Measurements from ENCODE around the gene TRIM33.

Gene TRIM33

DNA sequence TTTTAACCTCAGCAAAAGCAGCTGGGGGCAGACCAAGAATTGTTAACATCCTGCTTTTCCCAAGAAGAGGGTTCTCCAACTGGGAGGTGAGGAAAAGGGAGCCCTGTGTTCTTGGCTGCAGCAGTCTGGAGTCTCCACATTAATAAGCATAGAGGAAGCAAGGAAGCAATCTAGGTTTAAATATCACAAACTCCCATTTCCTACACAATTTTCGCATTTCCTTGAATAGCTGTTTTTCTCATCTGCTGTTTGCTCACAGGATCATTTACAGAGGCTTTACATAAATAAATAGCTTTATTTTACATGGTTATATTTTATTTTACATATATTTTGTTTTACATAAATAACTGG lies 124.0 kb downstream of the TRIM33 start:
- H4K20me1 ChIP-seq (ENCODE audit: insufficient read depth, low read length), result no peaks in the 10 kb centered on the region
- H3K9me2 ChIP-seq (ENCODE audit: low read depth, low read length), result no peaks in the 10 kb centered on the region
- no peaks in the 10 kb centered on the region for H3F3A ChIP-seq (ENCODE audit: insufficient read depth, low read length)
- H3K4me1 ChIP-seq (ENCODE audit: insufficient read depth, low read length, severe bottlenecking), result no peaks in the 10 kb centered on the region
- no peak overlapping the region for H3K4me3 ChIP-seq (ENCODE audit: low read depth, low read length, poor library complexity, severe bottlenecking)
- H3K79me2 ChIP-seq (ENCODE audit: insufficient read depth, low read length), result no peaks in the 10 kb centered on the region
- no peak overlapping the region for H2AFZ ChIP-seq (ENCODE audit: low read length)
- H3K27me3 ChIP-seq (ENCODE audit: insufficient read depth, low read length), result no peaks in the 10 kb centered on the region
- TF ChIP-seq, protein P1, sequence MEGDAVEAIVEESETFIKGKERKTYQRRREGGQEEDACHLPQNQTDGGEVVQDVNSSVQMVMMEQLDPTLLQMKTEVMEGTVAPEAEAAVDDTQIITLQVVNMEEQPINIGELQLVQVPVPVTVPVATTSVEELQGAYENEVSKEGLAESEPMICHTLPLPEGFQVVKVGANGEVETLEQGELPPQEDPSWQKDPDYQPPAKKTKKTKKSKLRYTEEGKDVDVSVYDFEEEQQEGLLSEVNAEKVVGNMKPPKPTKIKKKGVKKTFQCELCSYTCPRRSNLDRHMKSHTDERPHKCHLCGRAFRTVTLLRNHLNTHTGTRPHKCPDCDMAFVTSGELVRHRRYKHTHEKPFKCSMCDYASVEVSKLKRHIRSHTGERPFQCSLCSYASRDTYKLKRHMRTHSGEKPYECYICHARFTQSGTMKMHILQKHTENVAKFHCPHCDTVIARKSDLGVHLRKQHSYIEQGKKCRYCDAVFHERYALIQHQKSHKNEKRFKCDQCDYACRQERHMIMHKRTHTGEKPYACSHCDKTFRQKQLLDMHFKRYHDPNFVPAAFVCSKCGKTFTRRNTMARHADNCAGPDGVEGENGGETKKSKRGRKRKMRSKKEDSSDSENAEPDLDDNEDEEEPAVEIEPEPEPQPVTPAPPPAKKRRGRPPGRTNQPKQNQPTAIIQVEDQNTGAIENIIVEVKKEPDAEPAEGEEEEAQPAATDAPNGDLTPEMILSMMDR (IDR thresholded peaks at IDR 0.05; ENCODE audit: low read length), result no peak
- no peak for TF ChIP-seq EZH2 (IDR thresholded peaks at IDR 0.05; ENCODE audit: borderline replicate concordance, low read length)
- peaks cover 7% of the 10 kb centered on the region; the same call in 1 of the 2 replicates for H3K9me3 ChIP-seq (ENCODE audit: low read length)
- no peak overlapping the region for H3K4me2 ChIP-seq (ENCODE audit: low read length)
- H3K27ac ChIP-seq (ENCODE audit: low read depth, low read length, poor library complexity, severe bottlenecking), result no peak overlapping the region
- peaks cover 4% of the 10 kb centered on the region for H3K36me3 ChIP-seq (ENCODE audit: insufficient read depth, low read length)
- no peak overlapping the region for H3K9ac ChIP-seq (ENCODE audit: low read length)

GRCh38 chr1:114386129-114387009 lies 124.6 kb downstream of the TRIM33 start:
- H3K9me2 ChIP-seq (ENCODE audit: low read depth, low read length), result no peaks in the 10 kb centered on the region
- H3K4me3 ChIP-seq (ENCODE audit: low read depth, low read length, poor library complexity, severe bottlenecking), result no peak overlapping the region
- peaks cover 7% of the 10 kb centered on the region; the same call in 1 of the 2 replicates for H3K9me3 ChIP-seq (ENCODE audit: low read length)
- no peak overlapping the region for H3K9ac ChIP-seq (ENCODE audit: low read length)
- H3K27me3 ChIP-seq (ENCODE audit: insufficient read depth, low read length), result no peaks in the 10 kb centered on the region
- H3K36me3 ChIP-seq (ENCODE audit: insufficient read depth, low read length), result no peaks in the 10 kb centered on the region; the same call in 1 of the 2 replicates
- H4K20me1 ChIP-seq (ENCODE audit: insufficient read depth, low read length), result no peaks in the 10 kb centered on the region
- H3K4me1 ChIP-seq (ENCODE audit: insufficient read depth, low read length, severe bottlenecking), result no peaks in the 10 kb centered on the region
- H3F3A ChIP-seq (ENCODE audit: insufficient read depth, low read length), result no peaks in the 10 kb centered on the region
- H3K79me2 ChIP-seq (ENCODE audit: insufficient read depth, low read length), result no peaks in the 10 kb centered on the region
- TF ChIP-seq, protein P1 (IDR thresholded peaks at IDR 0.05; ENCODE audit: low read length), result no peak
- TF ChIP-seq EZH2 (IDR thresholded peaks at IDR 0.05; ENCODE audit: borderline replicate concordance, low read length), result no peak
- H3K4me2 ChIP-seq (ENCODE audit: low read length), result no peak overlapping the region
- no peak overlapping the region for H3K27ac ChIP-seq (ENCODE audit: low read depth, low read length, poor library complexity, severe bottlenecking)
- H2AFZ ChIP-seq (ENCODE audit: low read length), result no peak overlapping the region

- H3K9me3 ChIP-seq (ENCODE audit: low read length), result peaks cover 7% of the 10 kb centered on the region; the same call in 1 of the 2 replicates
- no peaks in the 10 kb centered on the region for H3F3A ChIP-seq (ENCODE audit: insufficient read depth, low read length)
Measured at GRCh38 chr1:114384922-114385321, 126.1 kb downstream of the TRIM33 start.

More at GRCh38 chr1:114384922-114385321, 126.1 kb downstream of the TRIM33 start:
- Histone ChIP-seq H3K27ac (ENCODE audit: low read depth, low read length, poor library complexity, severe bottlenecking) (no peak overlapping the region), H2AFZ (ENCODE audit: low read length) (no peak overlapping the region), H3K4me1 (ENCODE audit: insufficient read depth, low read length, severe bottlenecking) (no peaks in the 10 kb centered on the region), H3K9ac (ENCODE audit: low read length) (no peak overlapping the region), H3K36me3 (ENCODE audit: insufficient read depth, low read length) (no peaks in the 10 kb centered on the region), H3K4me3 (ENCODE audit: low read depth, low read length, poor library complexity, severe bottlenecking) (no peak overlapping the region), H3K27me3 (ENCODE audit: insufficient read depth, low read length) (no peaks in the 10 kb centered on the region), H3K79me2 (ENCODE audit: insufficient read depth, low read length) (no peaks in the 10 kb centered on the region), H3K4me2 (ENCODE audit: low read length) (no peak overlapping the region), H4K20me1 (ENCODE audit: insufficient read depth, low read length) (no peaks in the 10 kb centered on the region), H3K9me2 (ENCODE audit: low read depth, low read length) (no peaks in the 10 kb centered on the region)
- TF ChIP-seq, protein P1 (IDR thresholded peaks at IDR 0.05; ENCODE audit: low read length), result no peak
- TF ChIP-seq EZH2 (IDR thresholded peaks at IDR 0.05; ENCODE audit: borderline replicate concordance, low read length), result no peak
